Vagina (tissue), 2 donors: ENCODE data around the gene LMBRD2. TPM values are rescaled to one million over a fixed set of nuclear protein-coding genes. Genes with fewer than 3 reads are reported as not detected.
"Not testable (repeated sequence)": the region's sequence is repeated elsewhere in the genome, so short reads cannot be mapped to it uniquely, and the experiment has no call there.

Experiments used
- DNase-seq, 2 donors: peaks; one replicate each; pipeline ENCODE4 v3.0.0-alpha.2; 2017; ENCODE audit errors: extremely low spot score in 2 of 2
- H3K27ac ChIP-seq: fragments of 200-600 bp; sonication (generic); one replicate; pipeline ENCODE4 v1.5.1; 2019
- H3K27me3 ChIP-seq: fragments of 200-600 bp; sonication (generic); one replicate; pipeline ENCODE4 v1.5.1; 2019
- H3K36me3 ChIP-seq, 2 donors: fragments of 200-600 bp; sonication (generic); one replicate each; pipeline ENCODE4 v1.5.1; 2017 to 2019
- H3K4me1 ChIP-seq: fragments of 200-600 bp; sonication (generic); one replicate; pipeline ENCODE4 v1.5.1; 2019
- H3K4me3 ChIP-seq, 2 donors: fragments of 200-600 bp; sonication (generic); 1 replicate in 1 of 2; 2 replicates in 1 of 2; pipeline ENCODE4 v1.5.1; 2016 to 2019
- H3K9me3 ChIP-seq: fragments of 200-600 bp; sonication (generic); one replicate; pipeline ENCODE4 v1.5.1; 2019
- POLR2A ChIP-seq, 2 donors: fragments of 450-650 bp; IDR thresholded peaks; one replicate each; pipeline ENCODE4 v1.6.1; 2017; ENCODE audit warnings: antibody characterized with exemption in 2 of 2, mild to moderate bottlenecking in 2 of 2, moderate library complexity in 2 of 2
- POLR2AphosphoS5 ChIP-seq, 2 donors: sonication (generic); formaldehyde crosslinking; IDR thresholded peaks; one replicate each; pipeline ENCODE4 v1.9.0; 2017; ENCODE audit warnings: antibody characterized with exemption in 2 of 2, mild to moderate bottlenecking in 2 of 2, low read depth in 1 of 2; ENCODE audit not compliant: insufficient read depth in 1 of 2
- intact Hi-C: fragments of 100-400 bp; cut with DNase I; formaldehyde crosslinking; loops from one replicate; pipeline ENCODE4 v1.15.1; 2023
- total RNA-seq: library from RNA; depleted of rRNA; stranded (reverse); fragments of >200 nt; gene quantifications from one replicate; pipeline ENCODE4 v1.2.3, GENCODE V29; 2016
- TF ChIP-seq, protein P1 (sequence below), 3 experiments: fragments of 450-650 bp in 2 of 3; fragments of 200-600 bp in 1 of 3; sonication (generic) in 1 of 3; IDR thresholded peaks; one replicate each; pipeline ENCODE4 v1.5.1; 2017 to 2019; ENCODE audit warnings: antibody characterized with exemption in 3 of 3, mild to moderate bottlenecking in 2 of 3, moderate library complexity in 2 of 3

The LMBRD2 gene
- total RNA-seq, 1 donor from 2014 or later: 5.6 TPM

DNA sequence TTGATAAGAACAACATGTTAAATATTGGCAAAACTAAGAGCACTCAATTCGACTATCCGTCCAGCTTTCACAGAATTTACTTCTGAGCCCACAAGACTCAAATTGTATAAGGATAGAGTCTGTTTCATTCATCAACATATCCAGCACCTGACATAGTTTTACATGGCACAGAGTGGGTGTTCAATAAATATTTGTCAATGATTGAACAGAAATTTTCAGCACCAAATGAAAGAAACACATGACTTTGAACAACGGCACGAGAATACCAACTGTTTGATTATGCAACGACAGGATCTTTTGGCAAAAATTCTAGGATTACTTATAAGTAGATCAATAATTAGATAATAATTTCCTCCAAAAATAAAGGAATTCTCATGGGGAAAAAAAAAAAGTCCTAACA lies 42.1 kb upstream of the LMBRD2 start:
- peaks cover 0 to 17% of the 10 kb centered on the region in 2 donors for H3K36me3 ChIP-seq
- intact Hi-C loops: no loop called here

DNA sequence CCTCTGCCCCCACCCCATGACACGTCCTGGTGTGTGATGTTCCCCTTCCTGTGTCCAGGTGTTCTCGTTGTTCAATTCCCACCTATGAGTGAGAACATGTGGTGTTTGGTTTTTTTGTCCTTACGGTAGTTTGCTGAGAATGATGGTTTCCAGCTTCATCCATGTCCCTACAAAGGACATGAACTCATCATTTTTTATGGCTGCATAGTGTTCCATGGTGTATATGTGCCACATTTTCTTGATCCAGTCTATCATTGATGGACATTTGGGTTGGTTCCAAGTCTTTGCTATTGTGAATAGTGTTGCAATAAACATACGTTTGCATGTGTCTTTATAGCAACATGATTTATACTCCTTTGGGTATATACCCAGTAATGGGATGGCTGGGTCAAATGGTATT lies 32.7 kb upstream of the LMBRD2 start:
- H3K36me3 ChIP-seq, intact Hi-C loops, DNase-seq, H3K27me3 ChIP-seq, H3K9me3 ChIP-seq, H3K4me3 ChIP-seq, H3K4me1 ChIP-seq, H3K27ac ChIP-seq: not testable (repeated sequence)

More for the DNA sequence above, 42.1 kb upstream of the LMBRD2 start:
- no peak for DNase-seq
- H3K4me1 ChIP-seq: no peaks in the 10 kb centered on the region
- no peak overlapping the region for H3K4me3 ChIP-seq
- TF ChIP-seq POLR2A (IDR thresholded peaks at IDR 0.05): no peak
- no peak for TF ChIP-seq POLR2AphosphoS5 (IDR thresholded peaks at IDR 0.05; ENCODE audit: insufficient read depth in 1 of 2, low read depth in 1 of 2)
- TF ChIP-seq, protein P1, sequence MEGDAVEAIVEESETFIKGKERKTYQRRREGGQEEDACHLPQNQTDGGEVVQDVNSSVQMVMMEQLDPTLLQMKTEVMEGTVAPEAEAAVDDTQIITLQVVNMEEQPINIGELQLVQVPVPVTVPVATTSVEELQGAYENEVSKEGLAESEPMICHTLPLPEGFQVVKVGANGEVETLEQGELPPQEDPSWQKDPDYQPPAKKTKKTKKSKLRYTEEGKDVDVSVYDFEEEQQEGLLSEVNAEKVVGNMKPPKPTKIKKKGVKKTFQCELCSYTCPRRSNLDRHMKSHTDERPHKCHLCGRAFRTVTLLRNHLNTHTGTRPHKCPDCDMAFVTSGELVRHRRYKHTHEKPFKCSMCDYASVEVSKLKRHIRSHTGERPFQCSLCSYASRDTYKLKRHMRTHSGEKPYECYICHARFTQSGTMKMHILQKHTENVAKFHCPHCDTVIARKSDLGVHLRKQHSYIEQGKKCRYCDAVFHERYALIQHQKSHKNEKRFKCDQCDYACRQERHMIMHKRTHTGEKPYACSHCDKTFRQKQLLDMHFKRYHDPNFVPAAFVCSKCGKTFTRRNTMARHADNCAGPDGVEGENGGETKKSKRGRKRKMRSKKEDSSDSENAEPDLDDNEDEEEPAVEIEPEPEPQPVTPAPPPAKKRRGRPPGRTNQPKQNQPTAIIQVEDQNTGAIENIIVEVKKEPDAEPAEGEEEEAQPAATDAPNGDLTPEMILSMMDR (IDR thresholded peaks at IDR 0.05): no peak
- H3K9me3 ChIP-seq: no peaks in the 10 kb centered on the region
- H3K27me3 ChIP-seq: no peaks in the 10 kb centered on the region
- no peak overlapping the region for H3K27ac ChIP-seq

DNA sequence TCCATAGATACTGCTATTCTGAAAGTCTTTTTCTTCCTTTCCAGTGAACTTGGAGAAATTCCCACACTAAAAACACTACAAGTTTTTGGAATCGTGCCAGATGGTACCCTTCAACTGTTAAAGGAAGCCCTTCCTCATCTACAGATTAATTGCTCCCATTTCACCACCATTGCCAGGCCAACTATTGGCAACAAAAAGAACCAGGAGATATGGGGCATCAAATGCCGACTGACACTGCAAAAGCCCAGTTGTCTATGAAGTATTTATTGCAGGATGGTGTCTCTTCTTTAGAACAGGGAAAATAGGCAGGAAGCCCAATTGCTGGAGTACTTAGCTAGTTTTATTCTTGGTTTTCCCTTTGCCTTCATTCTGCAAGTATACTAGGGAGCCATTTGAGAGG lies 30.1 kb upstream of the LMBRD2 start:
- Histone ChIP-seq H3K9me3 (no peaks in the 10 kb centered on the region), H3K27me3 (no peaks in the 10 kb centered on the region), H3K36me3 (peaks cover 0 to 5% of the 10 kb centered on the region in 2 donors), H3K4me3 (no peak overlapping the region), H3K4me1 (no peaks in the 10 kb centered on the region), H3K27ac (no peak overlapping the region)
- TF ChIP-seq, protein P1 (IDR thresholded peaks at IDR 0.05): no peak
- TF ChIP-seq POLR2A (IDR thresholded peaks at IDR 0.05) (no peak), POLR2AphosphoS5 (IDR thresholded peaks at IDR 0.05; ENCODE audit: insufficient read depth in 1 of 2, low read depth in 1 of 2) (no peak)
- no peak for DNase-seq
- intact Hi-C loops: no loop called here

DNA sequence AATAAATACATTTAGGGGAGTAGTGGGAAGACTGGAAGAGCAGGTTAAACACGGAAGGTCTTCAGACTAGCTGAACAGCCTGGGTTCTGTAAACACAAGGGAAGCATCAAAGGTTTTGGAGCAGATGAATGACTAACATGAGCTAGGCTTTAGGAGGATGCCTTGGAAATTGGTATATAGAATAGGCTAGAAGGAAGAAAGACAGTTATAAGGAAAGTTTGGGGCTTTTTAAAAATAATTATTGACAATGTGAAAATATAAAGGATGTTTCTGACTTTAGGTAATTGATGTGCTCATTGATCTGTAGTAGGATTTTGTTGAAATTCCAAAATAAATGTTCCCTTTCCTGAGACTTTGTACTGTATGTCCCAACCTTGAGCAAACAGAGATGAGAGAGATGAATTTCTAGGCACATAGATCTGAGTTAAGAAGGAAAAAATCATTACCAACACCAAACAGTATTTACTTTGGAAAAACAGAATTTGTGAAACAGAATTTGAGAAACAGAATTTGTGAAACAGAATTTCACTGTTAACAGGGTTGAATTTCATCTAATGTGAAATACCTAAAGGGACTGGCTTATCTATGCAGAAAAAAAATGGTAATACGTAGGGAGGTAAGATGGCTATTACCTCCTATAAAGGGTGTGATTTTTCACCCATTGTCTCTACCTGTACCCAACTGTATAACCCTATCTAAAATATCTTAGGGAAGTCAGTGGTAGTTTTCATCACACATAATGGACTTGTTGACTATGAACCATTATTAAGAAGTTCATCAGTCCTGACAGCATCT lies 29.1 kb upstream of the LMBRD2 start:
- H3K36me3 ChIP-seq: peaks cover 0 to 5% of the 10 kb centered on the region in 2 donors
- H3K4me3 ChIP-seq: no peak overlapping the region
- no peaks in the 10 kb centered on the region for H3K4me1 ChIP-seq
- no peak for DNase-seq
- no peaks in the 10 kb centered on the region for H3K9me3 ChIP-seq
- H3K27me3 ChIP-seq: no peaks in the 10 kb centered on the region
- no peak for TF ChIP-seq POLR2A (IDR thresholded peaks at IDR 0.05)
- TF ChIP-seq POLR2AphosphoS5 (IDR thresholded peaks at IDR 0.05; ENCODE audit: insufficient read depth in 1 of 2, low read depth in 1 of 2): no peak
- intact Hi-C loops: no loop called here
- no peak overlapping the region for H3K27ac ChIP-seq

DNA sequence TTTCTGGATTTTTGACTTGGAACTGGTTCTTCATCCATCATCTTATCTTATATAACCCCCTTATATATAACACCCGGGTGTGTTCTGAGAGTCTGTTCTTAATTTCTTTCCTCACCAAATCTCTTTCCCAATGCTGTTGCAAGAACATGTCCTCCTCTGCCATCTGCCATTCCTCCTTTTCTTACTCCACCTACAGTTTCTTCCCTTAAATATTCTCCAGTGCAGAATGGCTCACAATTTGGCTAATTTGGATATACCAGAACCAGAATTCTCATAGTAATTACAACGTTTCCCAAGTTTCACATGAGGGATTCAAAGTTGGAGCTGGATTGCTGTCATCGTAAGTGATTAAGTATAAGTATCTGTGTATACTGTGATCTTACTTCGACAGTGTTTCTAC lies 28.3 kb upstream of the LMBRD2 start:
- TF ChIP-seq POLR2A (IDR thresholded peaks at IDR 0.05): no peak
- TF ChIP-seq POLR2AphosphoS5 (IDR thresholded peaks at IDR 0.05; ENCODE audit: insufficient read depth in 1 of 2, low read depth in 1 of 2): no peak
- TF ChIP-seq, protein P1 (IDR thresholded peaks at IDR 0.05): no peak
- H3K27me3 ChIP-seq: no peaks in the 10 kb centered on the region
- no peak for DNase-seq
- H3K36me3 ChIP-seq: peaks cover 0 to 5% of the 10 kb centered on the region in 2 donors
- H3K9me3 ChIP-seq: no peaks in the 10 kb centered on the region
- intact Hi-C loops: no loop called here
- no peak overlapping the region for H3K4me3 ChIP-seq
- H3K27ac ChIP-seq: no peak overlapping the region
- no peaks in the 10 kb centered on the region for H3K4me1 ChIP-seq

DNA sequence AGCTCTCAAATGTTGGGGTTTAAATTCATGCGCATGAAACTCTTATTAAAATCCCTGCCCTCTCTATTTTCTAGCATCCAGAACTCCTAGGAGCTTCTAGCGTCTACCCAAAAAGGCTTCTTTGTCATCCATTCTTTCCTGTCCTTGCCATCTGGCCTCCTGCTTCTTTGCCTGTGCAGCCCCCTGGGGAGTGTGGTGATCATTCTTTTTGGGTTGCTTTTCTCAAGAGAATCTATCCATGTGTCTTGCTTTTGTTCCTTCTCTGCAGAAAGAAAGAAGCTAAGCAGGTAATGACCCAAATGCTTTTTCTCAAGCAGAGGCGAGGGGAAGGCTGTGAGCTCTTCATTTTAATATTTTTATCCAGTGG lies 26.8 kb upstream of the LMBRD2 start:
- H3K27me3 ChIP-seq: no peaks in the 10 kb centered on the region
- no peak overlapping the region for H3K27ac ChIP-seq
- DNase-seq: no peak
- no peaks in the 10 kb centered on the region for H3K9me3 ChIP-seq
- H3K36me3 ChIP-seq: peaks cover 0 to 12% of the 10 kb centered on the region in 2 donors
- TF ChIP-seq POLR2A (IDR thresholded peaks at IDR 0.05): no peak
- no peak for TF ChIP-seq POLR2AphosphoS5 (IDR thresholded peaks at IDR 0.05; ENCODE audit: insufficient read depth in 1 of 2, low read depth in 1 of 2)
- TF ChIP-seq, protein P1 (IDR thresholded peaks at IDR 0.05): no peak
- intact Hi-C loops: no loop called here
- no peak overlapping the region for H3K4me3 ChIP-seq
- H3K4me1 ChIP-seq: no peaks in the 10 kb centered on the region
